Lower leg skin (tissue), 4 donors: ENCODE measurements around the gene DDX41. TPM values are rescaled to one million over a fixed set of nuclear protein-coding genes. Genes with fewer than 3 reads are reported as not detected.

Experiments
- DNase-seq, 2 donors: peaks; one replicate each; pipeline ENCODE4 v3.0.0-alpha.2; 2019; ENCODE audit warnings: low spot score in 2 of 2
- H3K4me3 ChIP-seq: fragments of 200-600 bp; sonication (generic); 2 replicates; pipeline ENCODE4 v1.5.1; 2017; ENCODE audit warnings: mild to moderate bottlenecking, low read depth; ENCODE audit not compliant: poor library complexity, severe bottlenecking
- CTCF ChIP-seq, 3 donors: fragments of 450-650 bp; IDR thresholded peaks; one replicate each; pipeline ENCODE4 v1.5.1; 2016; ENCODE audit warnings: antibody characterized with exemption in 3 of 3, mild to moderate bottlenecking in 3 of 3, moderate library complexity in 2 of 3
- POLR2A ChIP-seq, 2 donors: fragments of 450-650 bp; IDR thresholded peaks; one replicate each; pipeline ENCODE4 v1.6.1; 2016 to 2017; ENCODE audit warnings: antibody characterized with exemption in 2 of 2, mild to moderate bottlenecking in 1 of 2, moderate library complexity in 1 of 2
- WGBS, 2 donors: methylation state at CpG; one replicate each; pipeline ENCODE4 v1.1.5; 2018; 5-methylcytosine and 5-hydroxymethylcytosine counted together
- intact Hi-C: fragments of 100-400 bp; cut with DNase I; formaldehyde crosslinking; loops from one replicate; pipeline ENCODE4 v1.15.0; 2023; ENCODE audit warnings: low total_unique reads
- total RNA-seq, 4 donors: library from RNA; depleted of rRNA; stranded (reverse); fragments of >200 nt; gene quantifications; one replicate each; pipeline ENCODE4 v1.1.0, GENCODE V29; 2016

The DDX41 gene
- total RNA-seq, 4 donors from 2014 or later = 70.7 to 108 (median 88.6) TPM

- WGBS, 2 donors = 55 to 69% methylated on average over 4 of the region's 4 CpGs
- H3K4me3 ChIP-seq = no peak overlapping the region
- intact Hi-C loops = no loop called here
- TF ChIP-seq CTCF (IDR thresholded peaks at IDR 0.05) (no peak), POLR2A (IDR thresholded peaks at IDR 0.05) (no peak)
- no peak for DNase-seq
These were observed 41.8 kb downstream of the DDX41 start for GRCh38 chr5:177474846-177475562.

- 47 to 60% methylated on average over 7 of the region's 7 CpGs for WGBS, 2 donors
- intact Hi-C loops = no loop called here
- no peak for DNase-seq
- TF ChIP-seq CTCF (IDR thresholded peaks at IDR 0.05) (no peak), POLR2A (IDR thresholded peaks at IDR 0.05) (no peak)
- no peak overlapping the region for H3K4me3 ChIP-seq
These were observed 42.7 kb downstream of the DDX41 start for GRCh38 chr5:177474002-177474476.

- intact Hi-C loops = no loop called here
- peak within 1 kb of the TSS; percentile 56 for H3K4me3 ChIP-seq
- 1 to 4% methylated on average over 33 to 43 of the region's 69 CpGs for WGBS, 2 donors
- TF ChIP-seq CTCF (IDR thresholded peaks at IDR 0.05) (no peak), POLR2A (IDR thresholded peaks at IDR 0.05) (no peak)
- no peak for DNase-seq
These were observed 43.2 kb downstream of the DDX41 start, which contains the start of gene DBN1 for GRCh38 chr5:177473443-177474001. TSS of gene DBN1 (minus strand) at chr5:177473634. CDS start at chr5:177473521, 113 bp downstream.

GRCh38 chr5:177472460-177473442 lies 44.0 kb downstream of the DDX41 start:
- TF ChIP-seq CTCF (IDR thresholded peaks at IDR 0.05) (no peak), POLR2A (IDR thresholded peaks at IDR 0.05) (no peak)
- intact Hi-C loops = no loop called here
- 2 to 3% methylated on average over 36 to 54 of the region's 93 CpGs for WGBS, 2 donors
- DNase-seq = no peak
- H3K4me3 ChIP-seq = peak overlapping the region; percentile 56

GRCh38 chr5:177471610-177472356 lies 45.0 kb downstream of the DDX41 start:
- TF ChIP-seq POLR2A (IDR thresholded peaks at IDR 0.05) (no peak), CTCF (IDR thresholded peaks at IDR 0.05) (no peak)
- H3K4me3 ChIP-seq = no peak overlapping the region
- intact Hi-C loops = no loop called here
- 48 to 55% methylated on average over 12 to 14 of the region's 14 CpGs for WGBS, 2 donors
- peak in 1 of 2 donors; percentile 61 for DNase-seq
